HUES64 (cell line): ENCODE results near the gene CACNA1B.
"Not testable (repeated sequence)": the region's sequence is repeated elsewhere in the genome, so short reads cannot be mapped to it uniquely, and the experiment has no call there.

Experiments
- H3K27ac ChIP-seq: 2 replicates; pipeline ENCODE4 v1.7.0; 2013; ENCODE audit warnings: low read depth, low read length, inconsistent platforms
- H3K27me3 ChIP-seq: 2 replicates; pipeline ENCODE4 v1.6.1; 2013; ENCODE audit warnings: mild to moderate bottlenecking, low read length; ENCODE audit not compliant: insufficient read depth
- H3K36me3 ChIP-seq: 2 replicates; pipeline ENCODE4 v1.6.1; 2013; ENCODE audit warnings: mild to moderate bottlenecking, low read length; ENCODE audit not compliant: insufficient read depth
- H3K4me1 ChIP-seq: 2 replicates; pipeline ENCODE4 v1.6.1; 2013; ENCODE audit warnings: mild to moderate bottlenecking, low read length, moderate library complexity; ENCODE audit not compliant: insufficient read depth
- H3K4me3 ChIP-seq: 2 replicates; pipeline ENCODE4 v1.5.1; 2013; ENCODE audit warnings: mild to moderate bottlenecking, low read length, moderate library complexity
- H3K9ac ChIP-seq: 2 replicates; pipeline ENCODE4 v1.6.1; 2013; ENCODE audit warnings: mild to moderate bottlenecking, low read depth, low read length
- H3K9me3 ChIP-seq: 2 replicates; pipeline ENCODE4 v1.6.1; 2013; ENCODE audit warnings: low read depth, low read length; ENCODE audit not compliant: insufficient read depth
- WGBS: fragments of 150-250, 120-280 bp; methylation state at CpG from one replicate; pipeline ENCODE4 v1.1.7; 2013; ENCODE audit warnings: missing lambda C conversion rate; 5-methylcytosine and 5-hydroxymethylcytosine counted together

Gene CACNA1B

DNA sequence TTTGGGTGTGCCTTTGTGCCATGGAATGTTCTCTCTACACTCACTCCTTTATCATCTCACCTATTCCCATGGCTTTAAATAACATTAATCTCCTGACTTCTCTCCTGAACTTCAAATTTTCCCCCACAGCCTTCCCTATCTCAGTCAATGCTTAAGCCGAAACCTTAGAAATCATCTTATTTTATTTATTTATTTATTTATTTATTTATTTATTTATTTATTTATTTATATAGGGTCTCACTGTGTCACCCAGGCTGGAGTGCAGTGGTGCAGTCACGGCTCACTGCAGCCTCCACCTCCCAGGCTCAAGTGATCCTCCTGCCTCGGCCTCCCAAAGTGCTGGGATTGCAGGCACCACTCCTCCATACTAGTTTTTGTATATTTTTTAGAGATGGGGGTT lies 229.5 kb downstream of the CACNA1B start:
- not testable (repeated sequence) for H3K36me3 ChIP-seq, H3K9ac ChIP-seq, H3K27me3 ChIP-seq, H3K27ac ChIP-seq, H3K4me1 ChIP-seq, H3K4me3 ChIP-seq
- peaks cover 33% of the 10 kb centered on the region for H3K9me3 ChIP-seq
- WGBS, result 83% methylated on average over 1 of the region's 3 CpGs

DNA sequence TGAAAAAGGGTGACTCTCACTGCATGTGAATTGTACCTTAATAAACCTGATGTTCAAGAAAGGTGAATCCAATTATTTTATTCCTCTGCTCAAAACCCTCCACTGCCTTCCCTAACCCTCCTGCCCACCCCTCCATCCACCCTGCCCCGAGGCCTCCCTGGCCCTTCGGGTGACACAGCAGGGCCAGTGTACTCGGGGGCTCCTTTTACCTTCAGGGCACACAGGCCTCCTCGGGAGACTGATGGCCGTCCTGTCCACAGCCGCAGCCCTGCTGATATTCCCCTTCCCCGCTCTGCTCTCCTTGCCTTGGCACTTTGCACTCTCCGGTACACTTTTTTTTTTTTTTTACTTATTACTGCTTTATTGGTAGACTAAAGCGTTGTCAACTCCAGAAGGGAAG lies 234.0 kb downstream of the CACNA1B start:
- no peaks in the 10 kb centered on the region for H3K27me3 ChIP-seq
- H3K4me1 ChIP-seq, result no peaks in the 10 kb centered on the region
- H3K9ac ChIP-seq, result no peak overlapping the region
- no peak overlapping the region for H3K4me3 ChIP-seq
- peaks cover 57% of the 10 kb centered on the region for H3K9me3 ChIP-seq
- H3K27ac ChIP-seq, result no peak overlapping the region
- WGBS, result 92% methylated on average over 8 of the region's 9 CpGs
- no peaks in the 10 kb centered on the region for H3K36me3 ChIP-seq

- H3K9ac ChIP-seq, result no peak overlapping the region
- H3K9me3 ChIP-seq, result peaks cover 59% of the 10 kb centered on the region
- H3K27me3 ChIP-seq, result no peaks in the 10 kb centered on the region
- H3K36me3 ChIP-seq, result no peaks in the 10 kb centered on the region
- no peak overlapping the region for H3K27ac ChIP-seq
- H3K4me3 ChIP-seq, result no peak overlapping the region
- 87% methylated on average over 15 of the region's 16 CpGs for WGBS
- H3K4me1 ChIP-seq, result no peaks in the 10 kb centered on the region
These were observed 234.6 kb downstream of the CACNA1B start for GRCh38 chr9:138112090-138112748.

DNA sequence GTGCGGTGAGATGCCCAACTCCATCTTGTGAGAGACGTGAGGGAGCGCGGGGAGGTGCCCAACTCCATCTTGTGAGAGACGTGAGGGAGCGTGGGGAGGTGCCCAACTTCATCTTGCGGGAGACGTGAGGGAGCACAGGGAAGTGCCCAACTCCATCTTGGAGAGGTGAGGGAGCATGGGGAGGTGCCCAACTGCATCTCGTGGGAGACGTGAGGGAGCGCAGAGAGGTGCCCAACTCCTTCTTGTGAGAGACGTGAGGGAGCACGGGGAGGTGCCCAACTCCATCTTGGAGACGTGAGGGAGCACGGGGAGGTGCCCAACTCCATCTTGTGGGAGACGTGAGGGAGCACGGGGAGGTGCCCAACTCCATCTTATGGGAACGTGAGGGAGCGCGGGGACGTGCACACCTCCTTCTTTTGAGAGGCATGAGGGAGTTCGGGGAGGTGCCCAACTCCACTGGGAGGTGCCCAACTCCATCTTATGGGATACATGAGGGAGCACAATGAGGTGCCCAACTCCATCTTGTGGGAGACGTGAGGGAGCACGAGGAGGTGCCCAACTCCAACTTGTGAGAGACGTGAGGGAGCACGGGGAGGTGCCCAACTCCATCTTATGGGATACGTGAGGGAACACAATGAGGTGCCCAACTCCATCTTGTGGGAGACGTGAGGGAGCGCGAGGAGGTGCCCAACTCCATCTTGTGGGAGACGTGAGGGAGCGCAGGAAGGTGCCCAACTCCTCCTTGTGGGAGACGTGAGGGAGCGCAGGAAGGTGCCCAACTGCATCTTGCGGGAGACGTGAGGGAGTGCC lies 235.4 kb downstream of the CACNA1B start:
- Histone ChIP-seq H3K4me1 (no peaks in the 10 kb centered on the region), H3K9ac (no peak overlapping the region), H3K27me3 (no peaks in the 10 kb centered on the region), H3K9me3 (peaks cover 65% of the 10 kb centered on the region), H3K27ac (no peak overlapping the region), H3K36me3 (no peaks in the 10 kb centered on the region), H3K4me3 (no peak overlapping the region)
- WGBS, result 86% methylated on average over 36 of the region's 36 CpGs

GRCh38 chr9:138113701-138114325 lies 236.2 kb downstream of the CACNA1B start:
- H3K9me3 ChIP-seq, result peaks cover 65% of the 10 kb centered on the region
- WGBS, result 90% methylated on average over 22 of the region's 23 CpGs
- not testable (repeated sequence) for H3K4me1 ChIP-seq, H3K27me3 ChIP-seq, H3K27ac ChIP-seq, H3K36me3 ChIP-seq, H3K4me3 ChIP-seq, H3K9ac ChIP-seq

DNA sequence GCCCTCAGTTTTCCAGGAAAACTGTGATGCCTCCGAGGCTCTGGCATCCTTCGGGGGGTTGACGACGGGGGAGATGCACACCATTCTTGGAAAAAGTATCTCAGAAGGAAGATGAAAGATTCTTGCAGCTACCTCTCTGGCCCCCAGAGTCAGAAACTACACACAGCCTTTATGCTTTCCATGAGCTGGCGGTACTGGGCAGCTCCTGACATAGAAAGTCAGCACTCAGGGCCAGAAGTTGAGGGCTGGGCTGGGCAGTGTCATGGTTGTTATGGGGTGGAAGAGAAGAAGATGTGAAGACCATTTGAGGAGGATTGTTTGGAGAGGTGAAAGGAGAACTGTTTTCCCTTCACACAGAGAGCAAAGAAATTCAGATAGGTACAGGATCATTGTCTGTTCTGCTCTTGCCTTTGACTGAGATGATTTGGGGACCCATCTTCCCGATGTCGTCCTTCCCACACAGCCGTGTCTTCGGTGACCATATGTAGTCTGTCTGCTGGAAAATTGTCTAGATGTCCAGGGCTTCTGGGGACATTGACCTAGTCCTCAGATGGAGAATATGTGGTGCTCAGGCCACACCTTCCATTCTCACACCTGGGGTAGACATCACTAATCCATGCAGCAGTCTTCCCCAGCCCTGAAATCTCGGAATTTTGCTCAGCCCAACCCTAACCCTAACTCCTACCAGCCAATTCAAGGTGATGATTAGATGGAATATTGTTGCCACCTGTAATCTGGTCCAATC lies 237.1 kb downstream of the CACNA1B start:
- H3K27ac ChIP-seq, result no peak overlapping the region
- H3K9me3 ChIP-seq, result peaks cover 65% of the 10 kb centered on the region
- H3K4me1 ChIP-seq, result no peaks in the 10 kb centered on the region
- 80% methylated on average over 10 of the region's 10 CpGs for WGBS
- no peak overlapping the region for H3K4me3 ChIP-seq
- no peaks in the 10 kb centered on the region for H3K36me3 ChIP-seq
- no peak overlapping the region for H3K9ac ChIP-seq
- H3K27me3 ChIP-seq, result no peaks in the 10 kb centered on the region

GRCh38 chr9:138115506-138115905 lies 237.9 kb downstream of the CACNA1B start:
- Histone ChIP-seq H3K36me3 (no peaks in the 10 kb centered on the region), H3K4me3 (no peak overlapping the region), H3K9ac (no peak overlapping the region), H3K4me1 (no peaks in the 10 kb centered on the region), H3K27ac (no peak overlapping the region), H3K27me3 (no peaks in the 10 kb centered on the region), H3K9me3 (peaks cover 67% of the 10 kb centered on the region)
- WGBS, result 90% methylated on average over 7 of the region's 7 CpGs

- peaks cover 67% of the 10 kb centered on the region for H3K9me3 ChIP-seq
- WGBS, result 91% methylated on average over 6 of the region's 6 CpGs
These were observed 238.9 kb downstream of the CACNA1B start for GRCh38 chr9:138116521-138116920.

GRCh38 chr9:138117101-138117750 lies 239.6 kb downstream of the CACNA1B start:
- H3K27me3 ChIP-seq, result no peaks in the 10 kb centered on the region
- 81% methylated on average over 14 of the region's 14 CpGs for WGBS
- H3K4me1 ChIP-seq, result no peaks in the 10 kb centered on the region
- H3K4me3 ChIP-seq, result no peak overlapping the region
- H3K9me3 ChIP-seq, result peaks cover 68% of the 10 kb centered on the region
- H3K36me3 ChIP-seq, result 0 out of 2 replicates have a peak, but pooled peaks cover 5% of the 10 kb centered on the region
- no peak overlapping the region for H3K9ac ChIP-seq
- H3K27ac ChIP-seq, result no peak overlapping the region

More at GRCh38 chr9:138116521-138116920, 238.9 kb downstream of the CACNA1B start:
- H3K27ac ChIP-seq, result no peak overlapping the region
- H3K9ac ChIP-seq, result no peak overlapping the region
- no peak overlapping the region for H3K4me3 ChIP-seq
- H3K4me1 ChIP-seq, result no peaks in the 10 kb centered on the region
- no peaks in the 10 kb centered on the region for H3K27me3 ChIP-seq
- H3K36me3 ChIP-seq, result no peaks in the 10 kb centered on the region

- WGBS, result 68% methylated on average over 6 of the region's 6 CpGs
- no peaks in the 10 kb centered on the region for H3K27me3 ChIP-seq
- H3K4me3 ChIP-seq, result no peak overlapping the region
These were observed 240.3 kb downstream of the CACNA1B start for GRCh38 chr9:138117836-138118235.

More at GRCh38 chr9:138117836-138118235, 240.3 kb downstream of the CACNA1B start:
- 0 out of 2 replicates have a peak, but pooled peaks cover 5% of the 10 kb centered on the region for H3K36me3 ChIP-seq
- peaks cover 69% of the 10 kb centered on the region for H3K9me3 ChIP-seq
- no peak overlapping the region for H3K9ac ChIP-seq
- no peaks in the 10 kb centered on the region for H3K4me1 ChIP-seq
- no peak overlapping the region for H3K27ac ChIP-seq
